HG02970 (cell line): Measurements from ENCODE around the gene PUDP.

Experiments used
- ATAC-seq: cut with Tn5 transposase; IDR thresholded peaks from one replicate; pipeline ENCODE4 v1.9.1; 2021; ENCODE audit warnings: mild to moderate bottlenecking, moderate library complexity, moderate number of reproducible peaks; ENCODE audit not compliant: unreplicated experiment, low FRiP score

The PUDP gene

DNA sequence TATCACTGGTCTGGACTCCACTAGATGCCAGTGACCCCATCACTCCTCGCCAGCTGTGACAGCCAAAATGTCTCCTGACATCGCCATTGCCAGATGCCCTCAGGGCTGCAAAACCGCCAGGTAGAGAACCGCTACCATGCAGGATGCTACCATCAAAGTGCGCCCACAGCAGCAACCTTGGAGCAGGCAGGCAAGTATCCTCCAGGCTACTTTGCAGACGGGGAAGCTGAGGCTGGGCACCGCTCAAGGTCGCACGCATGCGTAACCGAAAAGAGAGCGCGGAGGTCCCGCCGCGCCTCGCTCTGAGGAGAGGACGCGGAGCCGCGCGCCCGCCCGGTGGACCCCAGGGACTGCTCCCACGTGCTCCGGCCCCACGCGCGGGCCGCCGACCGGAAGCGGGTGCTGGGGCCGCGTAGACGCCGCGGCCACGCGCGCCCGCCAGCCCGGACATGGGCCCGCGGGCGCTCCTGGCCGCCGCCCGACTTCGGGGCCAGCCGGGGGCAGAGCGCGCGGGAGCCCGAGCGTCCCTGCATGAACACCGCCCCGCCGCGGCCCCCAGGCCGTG lies 458 bp downstream of the PUDP start, which contains the start of gene STS:
Gene STS, plus strand, starts transcription at position 300 of the 565 bp plus-strand sequence. CDS start 105,488 bp downstream, outside the sequence.
- ATAC-seq: peak; percentile 47

DNA sequence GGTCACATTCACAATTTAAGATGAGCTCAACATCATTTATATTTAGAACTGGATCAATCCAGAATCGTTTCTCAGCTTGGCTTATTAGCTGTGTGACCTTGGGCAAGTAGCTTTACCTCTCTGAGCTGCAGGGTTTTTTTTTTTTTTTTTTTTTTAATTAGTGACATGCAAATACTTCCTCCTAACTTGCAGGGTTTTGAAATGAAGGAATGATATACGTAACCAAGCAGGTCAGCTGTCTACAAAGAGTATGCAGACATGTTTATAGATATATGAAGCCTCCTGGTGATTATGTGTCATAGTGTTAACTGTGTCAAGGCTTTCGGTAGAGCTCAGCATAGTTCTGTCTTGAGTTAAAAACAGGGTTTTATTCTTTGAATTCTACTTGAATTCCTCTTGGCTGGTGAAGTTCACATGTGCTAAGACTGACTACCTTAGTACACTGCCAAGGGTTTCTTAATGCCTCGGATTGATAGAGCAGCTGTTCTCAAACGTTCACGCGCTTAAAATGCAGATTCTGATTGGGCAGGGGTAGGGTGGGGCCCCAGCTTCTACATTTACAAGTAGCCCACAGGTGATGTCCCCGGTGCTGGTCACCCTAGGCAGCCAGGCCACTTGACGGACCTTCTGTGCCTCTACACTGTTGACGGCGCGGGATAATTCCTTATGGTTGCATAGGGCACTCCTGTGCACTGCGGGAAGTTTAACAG lies 1.1 kb downstream of the PUDP start:
- peak; percentile 2 for ATAC-seq

DNA sequence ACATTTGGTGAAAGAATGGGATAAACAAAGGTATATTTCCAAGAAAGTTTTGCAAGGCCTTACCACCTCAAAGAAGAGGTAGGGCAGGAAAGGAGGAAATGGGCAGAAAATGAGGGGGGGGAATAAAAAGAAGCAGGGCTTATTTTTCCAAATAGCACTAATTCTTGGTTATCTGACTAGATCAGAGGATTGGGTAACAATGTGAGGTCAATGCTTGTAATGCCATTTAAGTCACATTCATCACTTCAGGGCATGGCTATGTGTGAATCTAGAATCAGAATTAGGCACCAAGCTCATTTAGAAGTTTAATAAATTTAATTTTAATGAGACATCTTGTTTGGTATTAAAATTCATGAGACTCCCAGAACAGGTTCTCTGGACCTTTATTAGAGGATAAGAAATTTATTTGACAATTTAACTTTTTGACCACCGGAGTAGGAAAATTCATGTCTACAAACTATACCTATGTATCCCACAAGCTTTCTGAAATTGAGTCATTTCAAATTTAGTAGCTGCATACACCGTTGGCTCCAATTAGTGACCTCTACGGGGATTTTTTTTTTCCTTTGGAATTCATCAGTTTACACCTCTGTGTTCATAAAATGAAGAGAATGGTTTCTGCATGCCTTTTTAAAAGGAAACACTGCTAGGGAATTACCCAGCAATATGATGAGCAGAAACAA lies 1.8 kb downstream of the PUDP start:
- no peak for ATAC-seq

DNA sequence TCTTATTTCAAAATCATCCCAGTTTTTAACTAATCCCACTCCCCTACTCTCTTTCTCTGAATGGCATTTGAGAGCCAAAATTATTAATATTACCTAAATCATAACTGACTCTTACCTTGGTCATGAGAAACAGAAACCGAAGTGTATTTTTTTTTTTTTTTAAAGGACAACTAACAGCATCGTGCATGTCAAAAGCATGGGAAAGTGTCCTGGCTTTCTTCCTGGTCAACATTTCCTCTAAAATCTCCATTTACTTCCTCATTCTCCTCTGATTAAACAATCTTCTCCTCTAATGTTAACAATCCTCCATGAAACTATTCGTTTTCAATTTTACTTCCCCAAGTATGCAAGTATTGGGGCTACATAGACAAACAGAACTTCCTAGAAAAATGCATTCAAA lies 2.5 kb downstream of the PUDP start:
- no peak for ATAC-seq

DNA sequence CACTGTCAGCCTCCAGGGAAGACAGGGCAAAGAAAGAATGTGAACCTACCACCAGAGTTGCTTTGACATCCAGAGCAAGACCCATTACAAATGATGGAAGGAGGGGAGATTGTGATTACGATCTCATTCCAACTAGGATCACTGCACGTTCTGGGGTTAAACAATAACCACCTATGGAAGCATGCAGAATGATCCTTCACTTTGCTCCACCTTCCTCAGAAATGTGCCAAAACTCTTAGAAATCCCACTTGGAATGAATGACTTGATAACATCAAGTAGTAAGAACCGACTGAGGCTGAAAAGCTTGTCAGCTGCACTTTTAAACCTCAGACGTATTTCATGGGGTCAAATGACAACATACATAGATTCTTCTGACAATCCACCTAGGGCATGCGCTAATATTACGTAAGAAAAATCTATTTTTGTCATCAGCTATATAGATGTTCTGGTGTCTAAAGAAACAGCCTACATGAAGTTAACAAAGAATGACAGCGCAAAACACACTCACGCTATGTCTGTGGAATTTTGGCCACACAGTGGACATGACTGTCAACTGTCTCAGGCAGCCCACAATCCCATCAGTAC lies 3.9 kb downstream of the PUDP start:
- no peak for ATAC-seq

DNA sequence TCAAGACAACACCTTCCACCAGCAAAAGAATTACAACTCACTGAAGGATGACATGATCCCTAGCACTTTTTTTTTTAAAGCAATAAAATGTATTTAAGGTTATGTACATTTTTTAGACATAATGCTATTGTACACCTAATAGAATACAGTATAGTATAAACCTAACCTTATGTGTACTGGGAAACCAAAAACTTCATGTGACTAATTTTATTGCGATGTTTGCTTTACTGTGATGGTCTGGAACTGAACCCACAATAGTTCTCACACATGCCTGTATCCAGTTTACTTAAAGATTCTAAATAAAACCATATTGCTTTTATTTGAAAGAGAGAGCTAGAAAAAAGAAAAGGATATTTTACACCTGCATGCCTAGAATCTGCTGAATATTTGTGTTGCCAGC lies 4.9 kb downstream of the PUDP start:
- ATAC-seq: no peak

DNA sequence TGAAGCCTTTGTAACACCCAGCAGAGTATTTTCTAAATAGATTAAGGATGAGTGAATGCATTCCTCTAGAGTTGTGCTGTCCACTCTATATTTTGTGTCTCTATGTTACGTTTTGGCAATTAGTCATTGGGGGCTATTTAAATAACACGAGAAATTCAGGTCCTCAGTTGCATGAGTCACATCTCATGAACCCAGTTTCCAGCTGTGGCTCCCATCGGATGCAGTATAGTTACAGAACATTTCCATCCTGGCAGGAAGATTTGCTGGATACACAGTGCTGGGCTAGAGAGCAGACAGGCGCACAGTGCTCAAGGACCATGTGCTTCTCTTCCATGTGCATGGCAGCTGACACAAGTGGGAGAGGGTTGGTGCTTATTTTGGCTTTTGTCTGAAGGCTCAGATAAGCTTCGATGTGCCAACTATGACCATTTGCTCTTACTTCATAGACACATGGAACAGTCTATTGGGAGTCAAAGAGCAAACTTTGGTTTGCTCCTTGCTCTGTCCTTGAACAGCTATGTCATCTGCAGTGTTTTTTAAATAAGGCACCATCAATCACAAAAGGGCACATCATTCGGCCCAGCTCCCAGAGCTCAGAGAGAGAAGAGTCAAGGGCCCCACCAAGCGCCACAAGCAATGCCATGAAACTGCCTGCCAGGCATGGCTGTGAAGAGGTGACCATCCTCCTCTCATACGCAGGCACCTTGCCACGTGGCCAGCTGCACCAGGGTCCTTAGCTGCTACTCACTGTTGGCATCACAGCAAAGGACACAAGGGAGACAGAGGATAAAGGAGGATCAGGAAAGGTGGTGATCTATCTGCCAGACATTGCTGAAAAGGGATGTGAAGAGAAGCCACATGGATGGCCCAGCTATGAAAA lies 8.5 kb downstream of the PUDP start:
- ATAC-seq: no peak

DNA sequence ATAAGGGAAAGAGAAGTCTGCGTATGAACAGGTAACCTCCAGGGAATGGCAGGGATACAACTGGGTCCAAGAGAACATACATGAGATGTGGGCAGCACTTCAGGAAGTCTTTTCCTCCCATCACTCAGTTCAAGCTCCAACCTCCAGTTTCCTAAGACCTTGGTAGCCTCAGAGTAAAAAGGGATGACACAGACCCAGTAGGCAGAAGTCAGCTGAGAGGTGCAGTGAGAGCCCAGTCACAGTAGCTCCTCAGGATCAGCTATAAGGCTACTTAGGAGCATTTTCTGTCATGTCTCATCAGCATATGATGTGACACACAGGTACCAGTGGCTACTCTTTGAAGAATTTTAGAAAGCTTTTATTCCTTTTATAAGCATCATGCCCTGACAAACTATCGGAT lies 13.0 kb downstream of the PUDP start:
- no peak for ATAC-seq

DNA sequence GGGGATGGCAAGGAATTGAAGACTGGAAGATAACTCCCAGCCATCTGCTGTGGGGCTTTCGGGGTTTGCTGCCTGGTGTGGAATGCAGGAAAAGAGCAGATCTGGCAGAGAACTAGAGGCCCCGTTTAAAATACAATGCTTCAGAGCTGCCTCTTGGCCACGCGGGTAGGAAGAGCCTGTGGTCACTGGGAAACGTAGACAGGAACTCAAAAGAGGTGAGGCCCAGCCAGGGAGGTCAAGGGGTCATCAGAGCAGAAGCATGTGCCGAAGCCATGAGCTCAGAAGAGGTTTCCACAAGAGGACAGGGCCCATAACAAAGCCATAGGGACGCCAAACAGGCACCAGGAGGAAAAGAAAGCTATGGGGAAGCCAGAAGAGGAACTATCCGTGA lies 14.9 kb downstream of the PUDP start:
- ATAC-seq: no peak

DNA sequence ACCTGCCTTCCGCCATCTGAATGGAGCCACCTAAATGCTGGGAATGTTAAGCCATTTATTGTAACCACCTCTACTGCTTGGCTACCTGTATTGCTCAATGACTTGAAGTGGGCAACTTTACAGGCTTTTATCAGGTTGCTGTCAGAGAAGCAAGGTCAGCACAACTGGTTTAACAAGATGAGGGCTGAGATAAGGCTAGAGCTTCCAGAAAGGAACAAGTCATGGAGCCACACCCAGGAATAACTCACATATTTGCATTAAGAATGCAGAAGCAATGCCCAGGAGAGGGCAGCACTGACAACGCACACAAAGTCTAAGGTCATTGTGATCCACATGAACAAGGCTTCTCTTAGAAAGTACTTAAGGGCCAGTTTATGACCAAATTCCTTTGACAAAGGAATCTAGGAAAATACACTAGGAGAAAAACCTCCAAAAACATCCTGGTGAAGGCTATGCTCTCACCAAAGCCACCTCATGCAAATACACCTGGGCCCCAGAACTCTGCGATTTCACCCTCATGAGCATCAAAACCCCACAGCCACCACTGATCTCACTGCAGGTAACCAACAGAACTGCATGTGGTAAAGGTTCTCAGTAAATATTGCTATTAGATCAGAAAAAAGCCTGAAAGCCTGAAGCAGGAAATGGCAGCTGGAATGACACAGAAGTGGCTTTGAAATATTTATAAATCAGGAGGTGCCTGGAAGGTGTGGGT lies 15.5 kb downstream of the PUDP start:
- ATAC-seq: peak; percentile 63

DNA sequence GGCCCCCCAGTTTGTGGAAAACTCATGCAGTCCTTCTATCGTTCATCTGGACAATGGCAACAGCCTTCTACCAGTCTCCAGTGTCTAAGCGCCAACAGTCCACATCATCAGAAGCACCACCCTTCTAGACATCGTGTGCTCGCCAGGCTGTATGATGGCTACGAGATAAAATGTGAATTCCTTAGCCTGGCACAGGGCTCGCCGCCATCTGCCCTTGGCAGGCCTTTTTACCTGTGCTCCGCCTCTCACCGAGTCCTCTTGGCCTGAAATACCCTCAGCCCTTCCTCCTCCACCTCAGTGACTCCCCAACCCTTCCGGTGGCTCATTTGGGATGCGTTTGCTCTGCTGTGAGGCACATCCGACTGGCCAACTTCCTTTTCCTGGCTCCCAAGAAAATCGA lies 16.3 kb downstream of the PUDP start:
- ATAC-seq: no peak

DNA sequence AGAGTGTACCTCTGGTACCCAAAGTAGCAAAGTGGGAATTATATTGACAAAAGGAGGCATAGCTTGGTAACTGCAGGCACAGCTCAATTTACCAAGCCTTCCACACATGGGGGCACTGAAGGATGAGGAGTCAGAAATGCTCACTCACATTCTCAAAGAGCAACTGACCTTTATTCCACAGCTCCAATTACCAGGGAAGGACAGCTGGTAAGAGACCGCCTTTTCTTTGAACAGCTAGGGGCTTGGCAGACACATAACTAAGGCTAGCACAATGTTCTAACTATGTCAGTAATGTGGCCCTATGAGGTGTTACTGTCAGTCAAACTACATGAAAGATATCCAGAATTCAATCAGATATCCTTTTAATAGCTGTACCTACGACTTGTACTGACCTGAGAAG lies 20.9 kb downstream of the PUDP start:
- no peak for ATAC-seq

DNA sequence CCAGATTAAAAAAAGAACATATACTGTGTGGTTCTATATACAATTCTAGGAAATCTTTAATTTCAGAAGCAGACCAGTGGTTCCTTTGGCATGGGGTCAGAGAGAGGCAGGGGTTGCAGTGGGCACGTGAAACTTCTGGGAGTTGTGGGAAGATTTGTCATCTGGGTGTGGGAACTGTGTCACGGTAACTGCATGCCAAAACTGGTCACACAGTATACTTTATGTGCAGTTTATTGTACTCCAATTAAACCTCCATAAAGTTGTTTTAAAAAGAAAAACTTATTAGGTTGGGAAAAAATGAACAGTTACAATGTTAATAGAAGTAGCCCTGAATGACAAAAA lies 27.1 kb downstream of the PUDP start:
- no peak for ATAC-seq

DNA sequence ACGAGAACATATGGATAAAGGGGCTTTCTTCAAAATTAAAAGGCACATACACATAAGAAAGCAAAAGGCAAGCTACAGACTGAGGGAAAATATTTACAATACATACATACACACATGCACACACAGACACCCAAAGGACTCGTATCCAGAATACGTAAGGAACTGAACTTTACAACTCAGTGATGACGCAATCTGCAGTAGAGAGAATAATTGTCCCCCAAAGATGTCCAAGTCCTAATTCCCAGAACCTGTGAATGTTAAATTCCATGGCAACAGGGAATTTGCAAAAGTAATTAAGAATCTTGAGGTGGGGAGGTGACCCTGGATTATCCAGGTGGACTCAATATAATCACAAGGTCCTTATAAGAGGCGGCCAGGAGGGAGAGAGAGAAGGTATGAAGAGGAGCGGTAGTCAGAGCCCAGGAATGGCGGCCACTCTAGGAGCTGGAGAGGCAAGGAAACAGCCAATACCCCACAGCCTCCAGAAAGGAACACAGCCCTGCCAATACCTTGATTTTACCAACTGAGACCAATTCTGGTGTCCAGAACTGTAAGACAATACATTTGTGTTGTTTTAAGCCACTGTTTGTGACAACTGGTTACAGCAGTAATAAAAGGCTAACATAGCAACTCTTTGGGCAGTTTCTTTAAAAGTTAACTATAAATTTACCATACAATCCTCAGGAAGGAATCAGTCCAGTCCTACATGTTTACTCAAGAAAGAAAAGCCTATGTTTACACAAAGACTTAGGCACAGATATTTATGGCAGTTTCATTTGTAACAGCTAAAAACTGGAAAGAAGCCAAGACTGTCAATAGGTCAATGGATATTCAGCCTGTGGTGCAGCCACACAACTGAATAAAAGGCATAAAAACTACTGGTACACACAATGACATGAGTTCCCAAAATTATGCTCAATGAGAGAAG lies 27.7 kb downstream of the PUDP start:
- ATAC-seq: no peak

DNA sequence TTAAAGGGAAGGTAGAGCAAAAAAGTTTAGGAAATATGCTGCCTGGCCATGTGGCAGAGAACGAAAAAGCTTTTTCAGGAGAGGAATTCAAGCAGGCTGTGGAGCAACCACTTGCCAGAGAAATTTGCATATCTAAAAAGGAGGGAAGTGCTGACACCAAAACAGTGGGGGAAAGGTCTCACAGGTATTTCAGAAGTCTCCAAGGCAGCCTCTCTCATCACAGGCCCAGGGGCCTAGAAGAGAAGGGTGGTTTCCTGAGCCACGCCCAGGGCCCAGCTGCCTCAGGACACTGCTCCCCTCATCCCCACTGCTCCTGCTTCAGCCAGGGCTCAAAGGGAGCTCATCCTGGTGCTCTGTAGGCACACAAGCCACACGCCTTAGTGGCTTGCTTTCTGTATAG lies 30.4 kb downstream of the PUDP start:
- ATAC-seq: no peak

DNA sequence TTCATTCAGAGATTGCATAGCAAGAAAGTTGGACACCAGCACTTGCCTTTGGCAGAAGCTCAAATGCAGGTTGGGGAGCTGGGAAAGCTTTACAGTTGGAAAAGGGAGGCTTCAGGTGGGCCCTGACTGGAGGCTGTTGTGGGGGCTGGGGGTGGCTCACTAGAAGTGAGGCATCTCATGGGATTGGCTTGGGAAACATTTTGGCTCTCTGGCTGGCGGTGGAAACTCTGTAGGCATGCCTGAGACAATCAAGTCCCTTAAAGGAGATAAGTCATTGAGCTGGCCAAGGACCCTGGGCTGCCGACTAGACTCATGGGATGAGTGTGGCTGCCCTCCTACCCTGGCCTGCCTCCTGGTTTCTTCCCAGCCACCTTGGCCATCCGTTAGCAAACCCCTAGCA lies 31.9 kb downstream of the PUDP start:
- ATAC-seq: no peak

DNA sequence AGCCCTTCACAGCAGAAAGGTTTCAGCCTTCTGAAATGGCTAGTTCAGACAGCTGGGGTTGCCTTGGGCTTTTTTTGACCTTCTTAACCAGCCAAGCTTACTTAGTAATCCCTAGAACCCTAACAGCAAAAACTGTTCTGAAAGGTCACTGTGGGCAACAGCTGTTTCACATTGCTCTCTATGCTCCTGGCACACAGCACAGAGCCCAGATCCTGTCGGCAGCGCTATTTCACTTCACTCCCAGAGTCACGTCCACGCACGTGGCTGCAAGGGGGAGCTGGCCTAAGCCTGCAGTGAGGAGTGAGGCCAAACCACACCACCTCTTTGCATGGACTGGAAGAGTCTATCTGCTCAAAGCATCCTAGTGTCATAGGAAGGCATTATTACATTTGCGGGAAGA lies 32.4 kb downstream of the PUDP start:
- peak; percentile 57 for ATAC-seq

DNA sequence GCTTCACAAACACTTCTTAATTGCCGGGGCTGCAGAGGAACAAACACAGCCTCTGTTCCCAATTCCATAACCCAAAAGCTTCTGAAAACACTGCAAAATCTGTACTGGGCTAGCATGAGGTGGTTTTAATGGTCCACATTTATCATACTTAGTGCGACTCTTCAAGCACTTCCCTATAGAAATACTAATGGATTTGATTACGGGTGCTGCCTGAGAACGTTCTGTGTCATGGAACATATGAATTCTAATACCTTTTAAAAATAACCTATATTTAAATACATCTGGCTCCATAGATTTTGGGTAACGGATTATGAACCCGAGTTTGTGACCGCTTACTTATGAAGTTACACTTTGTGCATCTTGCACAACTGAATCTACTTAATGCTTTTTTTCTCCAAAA lies 35.9 kb downstream of the PUDP start:
- no peak for ATAC-seq

DNA sequence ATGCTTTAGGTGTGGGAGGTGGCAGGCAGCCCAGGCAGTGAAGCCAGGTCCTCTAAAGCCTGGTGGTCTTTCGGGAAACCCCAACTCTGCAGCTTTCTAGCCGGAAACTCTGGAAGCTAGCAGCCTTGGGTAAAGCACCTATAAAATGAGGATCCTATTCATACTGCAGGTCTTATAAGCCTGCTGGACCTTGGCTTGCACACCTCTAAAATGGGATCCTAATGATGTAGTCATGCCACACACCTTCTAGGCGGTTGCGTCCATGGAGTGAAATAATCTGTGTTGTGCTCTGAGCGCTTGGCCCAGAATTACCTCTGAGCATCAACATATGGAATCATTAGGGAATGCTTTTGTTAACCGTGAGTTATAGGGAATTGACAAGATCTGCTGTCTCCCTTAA lies 36.4 kb downstream of the PUDP start:
- no peak for ATAC-seq
